ENCODE measurements around the gene NEK10.

Gene NEK10

DNA sequence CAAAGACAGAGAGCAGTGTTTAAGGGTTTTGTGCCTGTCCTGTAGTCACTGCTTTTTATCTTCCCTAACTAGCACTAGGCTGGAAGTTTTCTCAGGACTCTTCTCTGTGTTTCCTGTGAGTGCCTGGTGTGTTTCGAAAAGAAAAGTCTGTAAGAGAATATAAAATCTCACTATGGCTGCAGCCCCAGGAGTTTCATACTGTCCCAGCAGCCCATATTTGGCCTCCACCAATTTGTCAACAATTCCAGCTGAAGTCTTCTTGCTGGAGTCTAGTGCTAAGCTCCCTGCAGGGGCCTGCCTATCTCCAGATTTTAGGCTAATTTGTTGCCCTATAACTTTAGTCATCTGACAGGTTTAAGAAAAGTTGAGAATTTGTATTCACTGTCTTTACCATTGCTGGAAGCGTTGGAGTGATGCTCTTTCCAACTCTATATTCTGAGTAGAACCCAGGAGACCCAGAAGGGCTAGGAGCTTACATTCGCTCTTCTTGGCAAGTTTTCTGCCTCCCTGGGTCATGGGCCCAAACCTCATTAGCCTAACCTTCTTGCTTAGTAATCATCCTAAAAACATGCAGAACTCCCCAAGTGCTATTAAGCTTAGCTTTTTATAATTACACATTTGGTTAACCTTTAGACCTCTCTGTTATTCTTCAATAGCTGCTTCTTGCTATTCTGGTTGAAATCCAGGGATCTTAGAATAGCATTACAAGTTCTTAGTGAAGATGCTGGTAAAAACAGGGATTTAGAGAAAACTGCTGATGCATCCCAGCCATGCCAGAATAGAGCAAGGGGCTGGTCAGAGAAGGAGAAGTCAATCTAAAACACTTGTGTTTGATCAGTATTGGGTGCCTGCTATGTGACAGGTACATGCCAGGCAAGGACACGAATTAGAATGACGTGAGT is 283.1 kb downstream of the NEK10 start:
- TF ChIP-seq, protein P1, sequence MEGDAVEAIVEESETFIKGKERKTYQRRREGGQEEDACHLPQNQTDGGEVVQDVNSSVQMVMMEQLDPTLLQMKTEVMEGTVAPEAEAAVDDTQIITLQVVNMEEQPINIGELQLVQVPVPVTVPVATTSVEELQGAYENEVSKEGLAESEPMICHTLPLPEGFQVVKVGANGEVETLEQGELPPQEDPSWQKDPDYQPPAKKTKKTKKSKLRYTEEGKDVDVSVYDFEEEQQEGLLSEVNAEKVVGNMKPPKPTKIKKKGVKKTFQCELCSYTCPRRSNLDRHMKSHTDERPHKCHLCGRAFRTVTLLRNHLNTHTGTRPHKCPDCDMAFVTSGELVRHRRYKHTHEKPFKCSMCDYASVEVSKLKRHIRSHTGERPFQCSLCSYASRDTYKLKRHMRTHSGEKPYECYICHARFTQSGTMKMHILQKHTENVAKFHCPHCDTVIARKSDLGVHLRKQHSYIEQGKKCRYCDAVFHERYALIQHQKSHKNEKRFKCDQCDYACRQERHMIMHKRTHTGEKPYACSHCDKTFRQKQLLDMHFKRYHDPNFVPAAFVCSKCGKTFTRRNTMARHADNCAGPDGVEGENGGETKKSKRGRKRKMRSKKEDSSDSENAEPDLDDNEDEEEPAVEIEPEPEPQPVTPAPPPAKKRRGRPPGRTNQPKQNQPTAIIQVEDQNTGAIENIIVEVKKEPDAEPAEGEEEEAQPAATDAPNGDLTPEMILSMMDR (conservative IDR thresholded peaks at IDR 0.05; ENCODE audit: low read length) = no peak
- no peak for DNase-seq (ENCODE audit: low read depth)

GRCh38 chr3:27081992-27082607 is 287.1 kb downstream of the NEK10 start:
- DNase-seq (ENCODE audit: low read depth) = no peak
- TF ChIP-seq, protein P1 (conservative IDR thresholded peaks at IDR 0.05; ENCODE audit: low read length) = no peak
- H3K4me3 ChIP-seq (ENCODE audit: low read length) = no peak overlapping the region

More for the DNA sequence above, 283.1 kb downstream of the NEK10 start:
- H3K4me3 ChIP-seq (ENCODE audit: low read length) = no peak overlapping the region

- DNase-seq (ENCODE audit: low read depth) = no peak
- H3K4me3 ChIP-seq (ENCODE audit: low read length) = no peak overlapping the region
- TF ChIP-seq, protein P1 (conservative IDR thresholded peaks at IDR 0.05; ENCODE audit: low read length) = no peak
These were observed 287.6 kb downstream of the NEK10 start for GRCh38 chr3:27081566-27081965.

GRCh38 chr3:27080258-27080525 is 289.0 kb downstream of the NEK10 start:
- no peak for DNase-seq (ENCODE audit: low read depth)
- TF ChIP-seq, protein P1 (conservative IDR thresholded peaks at IDR 0.05; ENCODE audit: low read length) = no peak
- H3K4me3 ChIP-seq (ENCODE audit: low read length) = no peak overlapping the region

DNA sequence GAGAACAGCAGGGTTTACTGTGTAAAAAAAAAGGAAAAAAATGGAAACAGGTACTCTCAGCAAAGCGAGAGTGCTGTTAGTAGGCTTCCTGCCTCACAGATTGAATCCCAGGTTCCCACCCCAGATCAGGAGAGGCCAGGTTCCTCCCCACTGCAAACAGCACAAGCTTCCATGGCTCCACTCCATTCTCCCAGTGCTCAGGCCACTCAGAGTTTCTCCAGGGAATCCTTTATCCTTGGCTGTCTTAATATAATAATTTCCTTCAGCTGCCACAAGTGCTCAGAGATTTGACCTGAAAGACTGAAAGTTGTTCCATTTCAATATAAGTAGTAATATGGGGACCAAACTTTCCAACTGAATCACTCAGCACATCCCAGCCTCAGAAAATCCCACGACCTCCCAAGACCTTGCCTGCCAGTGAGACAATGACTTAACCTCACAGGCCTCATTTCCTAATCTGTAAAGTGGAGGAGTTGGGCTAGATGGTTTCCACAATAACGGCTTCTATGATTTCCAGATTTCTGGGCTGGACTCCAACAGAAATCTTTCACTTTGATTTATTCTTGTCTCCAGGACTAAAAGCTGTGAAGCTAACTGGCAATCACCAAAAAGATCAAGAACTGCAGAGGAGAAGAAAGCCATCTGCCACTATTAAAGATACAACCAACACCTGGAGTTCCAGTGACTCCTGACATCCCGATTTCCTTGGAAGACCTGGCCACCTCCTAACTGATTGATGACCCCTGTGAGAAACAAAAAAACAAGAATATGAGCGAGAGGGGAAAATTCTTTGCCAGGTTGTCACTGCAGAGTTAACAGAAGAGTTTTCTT is 289.5 kb downstream of the NEK10 start:
- H3K4me3 ChIP-seq (ENCODE audit: low read length) = no peak overlapping the region
- TF ChIP-seq, protein P1 (conservative IDR thresholded peaks at IDR 0.05; ENCODE audit: low read length) = no peak
- DNase-seq (ENCODE audit: low read depth) = peak; percentile 21

- TF ChIP-seq, protein P1 (conservative IDR thresholded peaks at IDR 0.05; ENCODE audit: low read length) = no peak
- no peak for DNase-seq (ENCODE audit: low read depth)
- no peak overlapping the region for H3K4me3 ChIP-seq (ENCODE audit: low read length)
These were observed 290.8 kb downstream of the NEK10 start for GRCh38 chr3:27078246-27078913.
